H9 (cell line): ENCODE measurements around the gene LNP1. TPM values are rescaled to one million over a fixed set of nuclear protein-coding genes. Genes with fewer than 3 reads are reported as not detected.

ENCODE experiments used
- DNase-seq: peaks from one replicate; pipeline ENCODE4 v3.0.0-alpha.2; 2017
- H2AFZ ChIP-seq: one replicate; pipeline ENCODE4 v1.6.1; 2013; ENCODE audit warnings: mild to moderate bottlenecking, low read length, control low read depth, moderate library complexity
- H2AK5ac ChIP-seq: 2 replicates; pipeline ENCODE4 v1.6.1; 2013; ENCODE audit warnings: low read length, control low read depth, mixed read lengths; ENCODE audit not compliant: insufficient read length
- H2BK120ac ChIP-seq: one replicate; pipeline ENCODE4 v1.6.1; 2013; ENCODE audit warnings: low read depth, mild to moderate bottlenecking, low read length, control low read depth, inconsistent platforms; ENCODE audit not compliant: poor library complexity, severe bottlenecking
- H2BK12ac ChIP-seq: 2 replicates; pipeline ENCODE4 v1.6.1; 2013; ENCODE audit warnings: low read length, control low read depth, mixed read lengths, low read depth; ENCODE audit not compliant: insufficient read length
- H2BK15ac ChIP-seq: 2 replicates; pipeline ENCODE4 v1.6.1; 2013; ENCODE audit warnings: low read depth, low read length, control low read depth
- H2BK20ac ChIP-seq: one replicate; pipeline ENCODE4 v1.6.1; 2013; ENCODE audit warnings: low read depth, mild to moderate bottlenecking, low read length, control low read depth, inconsistent platforms; ENCODE audit not compliant: poor library complexity, severe bottlenecking
- H2BK5ac ChIP-seq: 2 replicates; pipeline ENCODE4 v1.6.1; 2013; ENCODE audit warnings: low read length, control low read depth, mixed read lengths; ENCODE audit not compliant: insufficient read length
- H3K14ac ChIP-seq: 2 replicates; pipeline ENCODE4 v1.6.1; 2013; ENCODE audit warnings: low read length, control low read depth; ENCODE audit not compliant: insufficient read depth
- H3K18ac ChIP-seq: 2 replicates; pipeline ENCODE4 v1.6.1; 2013; ENCODE audit warnings: low read depth, mild to moderate bottlenecking, mixed read lengths, low read length, control low read depth; ENCODE audit not compliant: insufficient read length
- H3K23ac ChIP-seq: 2 replicates; pipeline ENCODE4 v1.6.1; 2013; ENCODE audit warnings: low read length, control low read depth, mixed read lengths, low read depth; ENCODE audit not compliant: insufficient read length
- H3K23me2 ChIP-seq: 2 replicates; pipeline ENCODE4 v1.6.1; 2013; ENCODE audit warnings: low read depth, mild to moderate bottlenecking, mixed read lengths, low read length, control low read depth; ENCODE audit not compliant: insufficient read length, poor library complexity, severe bottlenecking
- H3K27ac ChIP-seq: 2 replicates; pipeline ENCODE4 v1.5.1; 2013; ENCODE audit warnings: low read length, control low read depth, mixed read lengths, low read depth; ENCODE audit not compliant: insufficient read length
- H3K27me3 ChIP-seq: 2 replicates; pipeline ENCODE4 v1.6.1; 2013; ENCODE audit warnings: low read length, control low read depth, inconsistent platforms; ENCODE audit not compliant: insufficient read depth
- H3K4ac ChIP-seq: 2 replicates; pipeline ENCODE4 v1.6.1; 2013; ENCODE audit warnings: low read depth, mild to moderate bottlenecking, control low read depth, inconsistent platforms, low read length, moderate library complexity
- H3K4me1 ChIP-seq: 2 replicates; pipeline ENCODE4 v1.6.1; 2013; ENCODE audit warnings: low read length, control low read depth, inconsistent platforms; ENCODE audit not compliant: insufficient read depth
- H3K4me2 ChIP-seq: 2 replicates; pipeline ENCODE4 v1.6.1; 2013; ENCODE audit warnings: low read length, control low read depth, mixed read lengths; ENCODE audit not compliant: insufficient read length, insufficient read depth
- H3K56ac ChIP-seq: 2 replicates; pipeline ENCODE4 v1.6.1; 2013; ENCODE audit warnings: low read depth, mild to moderate bottlenecking, mixed read lengths, low read length, control low read depth; ENCODE audit not compliant: insufficient read length
- H3K79me1 ChIP-seq: 2 replicates; pipeline ENCODE4 v1.6.1; 2013; ENCODE audit warnings: low read depth, mild to moderate bottlenecking, moderate library complexity, low read length, control low read depth, inconsistent platforms; ENCODE audit not compliant: insufficient read depth, poor library complexity, severe bottlenecking
- H3K79me2 ChIP-seq: 2 replicates; pipeline ENCODE4 v1.6.1; 2013; ENCODE audit warnings: low read length, control low read depth, inconsistent platforms; ENCODE audit not compliant: insufficient read depth
- H3K9ac ChIP-seq: 2 replicates; pipeline ENCODE4 v1.6.1; 2013; ENCODE audit warnings: low read length, control low read depth, mixed read lengths; ENCODE audit not compliant: insufficient read length; ENCODE audit errors: extremely low read depth
- H3K9me3 ChIP-seq: one replicate; pipeline ENCODE4 v1.6.1; 2013; ENCODE audit warnings: low read depth, low read length, inconsistent platforms; ENCODE audit not compliant: control insufficient read depth
- H3T11ph ChIP-seq: one replicate; pipeline ENCODE4 v1.6.1; 2013; ENCODE audit warnings: mild to moderate bottlenecking, low read length, control low read depth, inconsistent platforms
- H4K20me1 ChIP-seq: one replicate; pipeline ENCODE4 v1.6.1; 2013; ENCODE audit not compliant: control insufficient read depth, insufficient read length, insufficient read depth
- H4K5ac ChIP-seq: 2 replicates; pipeline ENCODE4 v1.6.1; 2013; ENCODE audit warnings: low read depth, mild to moderate bottlenecking, mixed read lengths, low read length, control low read depth; ENCODE audit not compliant: insufficient read length
- H4K8ac ChIP-seq: replicated peaks from 2 replicates; pipeline ENCODE4 v1.6.1; 2013; ENCODE audit warnings: low read length, control low read depth, mixed read lengths, low read depth; ENCODE audit not compliant: insufficient read length
- H4K91ac ChIP-seq: 2 replicates; pipeline ENCODE4 v1.6.1; 2013; ENCODE audit warnings: low read depth, mild to moderate bottlenecking, moderate library complexity, mixed read lengths, low read length, control low read depth; ENCODE audit not compliant: insufficient read length
- H3K27ac Mint-ChIP-seq, 3 experiments: 2 replicates in 2 of 3; 3 replicates in 1 of 3; pipeline ENCODE4 v1.8.0; 2020 to 2021; ENCODE audit warnings: mixed read lengths in 3 of 3, mild to moderate bottlenecking in 1 of 3, moderate library complexity in 1 of 3
- H3K27me3 Mint-ChIP-seq: 2 replicates; pipeline ENCODE4 v1.8.0; 2021; ENCODE audit warnings: low read depth, mild to moderate bottlenecking, moderate library complexity, mixed read lengths
- H3K36me3 Mint-ChIP-seq, 3 experiments: 2 replicates in 2 of 3; 3 replicates in 1 of 3; pipeline ENCODE4 v1.8.0; 2020 to 2021; ENCODE audit warnings: low read depth in 3 of 3, mixed read lengths in 3 of 3; ENCODE audit not compliant: insufficient read depth in 1 of 3
- H3K4me1 Mint-ChIP-seq, 2 experiments: 2 replicates each; pipeline ENCODE4 v1.8.0; 2020; ENCODE audit warnings: mixed read lengths in 2 of 2
- H3K4me3 Mint-ChIP-seq, 2 experiments: 2 replicates in 1 of 2; 3 replicates in 1 of 2; pipeline ENCODE4 v1.8.0; 2020 to 2021; ENCODE audit warnings: mild to moderate bottlenecking in 2 of 2, mixed read lengths in 2 of 2, moderate library complexity in 1 of 2
- H3K9me3 Mint-ChIP-seq, 2 experiments: 2 replicates in 1 of 2; 3 replicates in 1 of 2; pipeline ENCODE4 v1.8.0; 2020; ENCODE audit warnings: mild to moderate bottlenecking in 2 of 2, mixed read lengths in 2 of 2, moderate library complexity in 1 of 2
- WGBS: extraction: QIAGEN DNeasy Blood & Tissue Kit; methylation state at CpG from one replicate; pipeline ENCODE4 v1.1.7; 2013; ENCODE audit warnings: missing lambda C conversion rate, low lambda C conversion rate, mixed read lengths; ENCODE audit not compliant: insufficient read length; ENCODE audit errors: extremely low coverage; 5-methylcytosine and 5-hydroxymethylcytosine counted together
- total RNA-seq: library from RNA; stranded (reverse); gene quantifications from 2 replicates; pipeline ENCODE4 v1.2.1, GENCODE V29; 2021
- TF ChIP-seq, protein P1 (sequence below): fragments of 200-600 bp; sonication (generic); conservative IDR thresholded peaks from 3 replicates; pipeline ENCODE4 v1.8.0; 2021; ENCODE audit warnings: antibody characterized with exemption, mild to moderate bottlenecking

LNP1 gene
- total RNA-seq, 1 experiment from 2014 or later = 4.1 TPM

DNA sequence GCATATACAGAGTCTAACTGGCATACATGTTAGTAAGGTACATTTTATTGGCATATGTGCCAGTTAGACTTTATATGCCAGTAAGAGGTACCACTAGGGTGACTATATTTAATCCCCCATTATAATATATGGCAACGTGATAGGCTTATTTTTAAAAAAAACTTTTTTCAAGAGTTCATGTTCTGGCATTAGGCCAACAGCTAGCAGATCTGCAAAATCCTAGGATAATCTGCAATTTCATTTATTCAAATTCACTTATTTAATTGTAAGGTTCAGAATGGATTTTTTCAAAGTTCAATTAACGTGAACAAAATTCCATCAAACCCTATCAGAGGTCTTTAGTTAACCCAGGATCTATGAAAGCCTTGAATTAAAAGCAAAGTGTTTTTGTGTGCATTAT lies 34.9 kb upstream of the LNP1 start:
- H3T11ph ChIP-seq = no peak overlapping the region
- H4K20me1 ChIP-seq = no peaks in the 10 kb centered on the region
- H2AK5ac ChIP-seq = no peak overlapping the region
- H3K9me3 Mint-ChIP-seq = peaks cover 0 to 3% of the 10 kb centered on the region in 2 experiments; a peak in 1 of 5 replicates
- WGBS = no CpG with 5 or more reads among the region's 2 CpGs
- no peak overlapping the region for H2BK120ac ChIP-seq
- peaks cover 0 to 4% of the 10 kb centered on the region in 2 experiments; a peak in 1 of 4 replicates for H3K4me1 Mint-ChIP-seq
- H3K4ac ChIP-seq = no peak overlapping the region
- no peak overlapping the region for H4K91ac ChIP-seq
- H3K27me3 ChIP-seq = no peaks in the 10 kb centered on the region
- TF ChIP-seq, protein P1, sequence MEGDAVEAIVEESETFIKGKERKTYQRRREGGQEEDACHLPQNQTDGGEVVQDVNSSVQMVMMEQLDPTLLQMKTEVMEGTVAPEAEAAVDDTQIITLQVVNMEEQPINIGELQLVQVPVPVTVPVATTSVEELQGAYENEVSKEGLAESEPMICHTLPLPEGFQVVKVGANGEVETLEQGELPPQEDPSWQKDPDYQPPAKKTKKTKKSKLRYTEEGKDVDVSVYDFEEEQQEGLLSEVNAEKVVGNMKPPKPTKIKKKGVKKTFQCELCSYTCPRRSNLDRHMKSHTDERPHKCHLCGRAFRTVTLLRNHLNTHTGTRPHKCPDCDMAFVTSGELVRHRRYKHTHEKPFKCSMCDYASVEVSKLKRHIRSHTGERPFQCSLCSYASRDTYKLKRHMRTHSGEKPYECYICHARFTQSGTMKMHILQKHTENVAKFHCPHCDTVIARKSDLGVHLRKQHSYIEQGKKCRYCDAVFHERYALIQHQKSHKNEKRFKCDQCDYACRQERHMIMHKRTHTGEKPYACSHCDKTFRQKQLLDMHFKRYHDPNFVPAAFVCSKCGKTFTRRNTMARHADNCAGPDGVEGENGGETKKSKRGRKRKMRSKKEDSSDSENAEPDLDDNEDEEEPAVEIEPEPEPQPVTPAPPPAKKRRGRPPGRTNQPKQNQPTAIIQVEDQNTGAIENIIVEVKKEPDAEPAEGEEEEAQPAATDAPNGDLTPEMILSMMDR = no peak
- DNase-seq = no peak
- H4K8ac ChIP-seq = no peak overlapping the region
- H4K5ac ChIP-seq = no peak overlapping the region
- no peak overlapping the region for H2AFZ ChIP-seq
- no peak overlapping the region for H3K27ac Mint-ChIP-seq
- no peaks in the 10 kb centered on the region for H3K79me2 ChIP-seq
- H3K23ac ChIP-seq = no peak overlapping the region
- no peak overlapping the region for H3K4me2 ChIP-seq
- no peaks in the 10 kb centered on the region for H3K23me2 ChIP-seq
- no peak overlapping the region for H2BK12ac ChIP-seq
- H2BK5ac ChIP-seq = no peak overlapping the region
- H3K18ac ChIP-seq = no peak overlapping the region
- no peaks in the 10 kb centered on the region for H3K27me3 Mint-ChIP-seq
- no peaks in the 10 kb centered on the region for H3K79me1 ChIP-seq
- no peak overlapping the region for H3K14ac ChIP-seq
- H3K4me3 Mint-ChIP-seq = no peak overlapping the region
- H3K4me1 ChIP-seq = no peaks in the 10 kb centered on the region
- H3K9me3 ChIP-seq = no peaks in the 10 kb centered on the region
- no peak overlapping the region for H2BK15ac ChIP-seq
- H2BK20ac ChIP-seq = no peak overlapping the region
- H3K36me3 Mint-ChIP-seq = peaks cover 23 to 78% (median 57%) of the 10 kb centered on the region in 3 experiments; a peak in 6 of 7 replicates
- H3K56ac ChIP-seq = no peak overlapping the region
- H3K27ac ChIP-seq = no peak overlapping the region
- H3K9ac ChIP-seq = no peak overlapping the region
